Skeletal muscle tissue (tissue), 4 donors: ENCODE data around the gene AK2. TPM values are rescaled to one million over a fixed set of nuclear protein-coding genes. Genes with fewer than 3 reads are reported as not detected.

Experiments used
- H3K27ac ChIP-seq: one replicate; pipeline ENCODE4 v1.7.0; 2013; ENCODE audit warnings: mild to moderate bottlenecking, low read depth, low read length, inconsistent platforms
- H3K27me3 ChIP-seq, 3 donors: one replicate each; pipeline ENCODE4 v1.7.0; 2013; ENCODE audit warnings: low read length in 3 of 3; ENCODE audit not compliant: control insufficient read depth in 3 of 3, insufficient read depth in 3 of 3
- H3K36me3 ChIP-seq, 3 donors: one replicate each; pipeline ENCODE4 v1.7.0; 2013; ENCODE audit warnings: low read length in 3 of 3; ENCODE audit not compliant: control insufficient read depth in 3 of 3, insufficient read depth in 3 of 3
- H3K4me1 ChIP-seq, 3 donors: one replicate each; pipeline ENCODE4 v1.7.0; 2013; ENCODE audit warnings: low read length in 3 of 3, mild to moderate bottlenecking in 3 of 3; ENCODE audit not compliant: control insufficient read depth in 3 of 3, insufficient read depth in 3 of 3
- H3K4me3 ChIP-seq, 3 donors: one replicate each; pipeline ENCODE4 v1.7.0; 2013; ENCODE audit warnings: low read length in 3 of 3
- H3K9ac ChIP-seq, 3 donors: one replicate each; pipeline ENCODE4 v1.7.0; 2013; ENCODE audit warnings: low read length in 3 of 3, mild to moderate bottlenecking in 3 of 3, moderate library complexity in 2 of 3, low read depth in 1 of 3
- H3K9me3 ChIP-seq, 3 donors: one replicate each; pipeline ENCODE4 v1.7.0; 2013; ENCODE audit warnings: low read length in 3 of 3; ENCODE audit not compliant: control insufficient read depth in 3 of 3
- total RNA-seq: library from RNA; depleted of rRNA; stranded (reverse); fragments of >200 nt; gene quantifications from one replicate; pipeline ENCODE4 v1.2.3, GENCODE V29; 2014
- donor health status: Osteomylitis.

Gene AK2
- total RNA-seq, 1 donor from 2014 or later: 64.2 TPM

GRCh38 chr1:32991819-32992488 is 44.7 kb downstream of the AK2 start:
- H3K9ac ChIP-seq: no peak overlapping the region
- no peaks in the 10 kb centered on the region for H3K9me3 ChIP-seq
- no peaks in the 10 kb centered on the region for H3K27me3 ChIP-seq
- peaks cover 0 to under 1% (median 0%) of the 10 kb centered on the region in 3 donors for H3K36me3 ChIP-seq
- H3K4me1 ChIP-seq: peaks cover 25 to 39% (median 31%) of the 10 kb centered on the region in 3 donors
- no peak overlapping the region for H3K4me3 ChIP-seq
- peak overlapping the region; percentile 28 for H3K27ac ChIP-seq

GRCh38 chr1:32991386-32991785 is 45.3 kb downstream of the AK2 start:
- Histone ChIP-seq H3K4me3 (no peak overlapping the region), H3K27ac (peak overlapping the region; percentile 28), H3K9ac (no peak overlapping the region), H3K9me3 (no peaks in the 10 kb centered on the region), H3K4me1 (peaks cover 23 to 39% (median 29%) of the 10 kb centered on the region in 3 donors), H3K27me3 (no peaks in the 10 kb centered on the region), H3K36me3 (peaks cover 0 to 3% (median 0%) of the 10 kb centered on the region in 3 donors)

GRCh38 chr1:32990887-32991286 is 45.8 kb downstream of the AK2 start:
- H3K4me3 ChIP-seq: no peak overlapping the region
- H3K27me3 ChIP-seq: no peaks in the 10 kb centered on the region
- H3K27ac ChIP-seq: no peak overlapping the region
- peaks cover 0 to 3% (median 0%) of the 10 kb centered on the region in 3 donors for H3K36me3 ChIP-seq
- H3K9ac ChIP-seq: no peak overlapping the region
- H3K4me1 ChIP-seq: peaks cover 23 to 39% (median 29%) of the 10 kb centered on the region in 3 donors
- H3K9me3 ChIP-seq: no peaks in the 10 kb centered on the region

- Histone ChIP-seq H3K4me3 (peak overlapping the region in 1 of 3 donors; percentile 11), H3K9me3 (no peaks in the 10 kb centered on the region), H3K27me3 (no peaks in the 10 kb centered on the region), H3K36me3 (peaks cover 0 to 3% (median 0%) of the 10 kb centered on the region in 3 donors), H3K4me1 (peaks cover 23 to 39% (median 30%) of the 10 kb centered on the region in 3 donors), H3K27ac (peak overlapping the region; percentile 72), H3K9ac (peak overlapping the region in 1 of 3 donors; percentile 14)
Observed at GRCh38 chr1:32989160-32990050, 47.3 kb downstream of the AK2 start.

GRCh38 chr1:32988665-32989064 is 48.0 kb downstream of the AK2 start:
- Histone ChIP-seq H3K27me3 (no peaks in the 10 kb centered on the region), H3K27ac (peak overlapping the region; percentile 72), H3K36me3 (peaks cover 0 to 3% (median 0%) of the 10 kb centered on the region in 3 donors), H3K9ac (no peak overlapping the region), H3K4me1 (peaks cover 23 to 33% (median 29%) of the 10 kb centered on the region in 3 donors), H3K9me3 (no peaks in the 10 kb centered on the region), H3K4me3 (no peak overlapping the region)

GRCh38 chr1:32985226-32985625 is 51.5 kb downstream of the AK2 start:
- H3K27me3 ChIP-seq: no peaks in the 10 kb centered on the region
- H3K27ac ChIP-seq: no peak overlapping the region
- H3K9me3 ChIP-seq: no peaks in the 10 kb centered on the region
- no peak overlapping the region for H3K9ac ChIP-seq
- H3K4me3 ChIP-seq: no peak overlapping the region
- H3K36me3 ChIP-seq: peaks cover 0 to 3% (median 0%) of the 10 kb centered on the region in 3 donors
- peaks cover 9 to 19% (median 15%) of the 10 kb centered on the region in 3 donors for H3K4me1 ChIP-seq

GRCh38 chr1:32984455-32985171 is 52.1 kb downstream of the AK2 start:
- no peak overlapping the region for H3K27ac ChIP-seq
- H3K4me1 ChIP-seq: peaks cover 9 to 19% (median 15%) of the 10 kb centered on the region in 3 donors
- H3K9me3 ChIP-seq: no peaks in the 10 kb centered on the region
- peaks cover 0 to 3% (median 0%) of the 10 kb centered on the region in 3 donors for H3K36me3 ChIP-seq
- no peak overlapping the region for H3K4me3 ChIP-seq
- H3K9ac ChIP-seq: no peak overlapping the region
- no peaks in the 10 kb centered on the region for H3K27me3 ChIP-seq

- Histone ChIP-seq H3K9me3 (no peaks in the 10 kb centered on the region), H3K27ac (no peak overlapping the region), H3K9ac (no peak overlapping the region), H3K27me3 (no peaks in the 10 kb centered on the region), H3K4me1 (peaks cover 6 to 17% (median 12%) of the 10 kb centered on the region in 3 donors), H3K36me3 (peaks cover 0 to 3% (median 0%) of the 10 kb centered on the region in 3 donors), H3K4me3 (no peak overlapping the region)
Observed at GRCh38 chr1:32984090-32984454, 52.6 kb downstream of the AK2 start.

- H3K36me3 ChIP-seq: peaks cover 0 to 3% (median 0%) of the 10 kb centered on the region in 3 donors
- H3K9me3 ChIP-seq: no peaks in the 10 kb centered on the region
- H3K27ac ChIP-seq: no peak overlapping the region
- H3K27me3 ChIP-seq: no peaks in the 10 kb centered on the region
- H3K4me1 ChIP-seq: peaks cover 0 to 11% (median 6%) of the 10 kb centered on the region in 3 donors
- no peak overlapping the region for H3K4me3 ChIP-seq
- no peak overlapping the region for H3K9ac ChIP-seq
Observed at GRCh38 chr1:32983020-32983419, 53.7 kb downstream of the AK2 start.
